AG04449 (cell line): Measurements from ENCODE around the gene CLDN9.

Source experiments
- CTCF ChIA-PET: fragments of 350-600 bp; formaldehyde crosslinking; extraction: SDS; loops from one replicate; lab custom pipeline; 2021; ENCODE audit warnings: antibody characterized with exemption; lab: Yijun Ruan, JAX
- POLR2A ChIA-PET: fragments of 400-600, 350-600 bp; formaldehyde crosslinking; extraction: SDS; loops from one replicate; lab custom pipeline; 2020; ENCODE audit warnings: antibody characterized with exemption, inconsistent platforms; lab: Yijun Ruan, JAX
- DNase-seq: peaks from one replicate; pipeline ENCODE4 v3.0.0-alpha.2; 2010; ENCODE audit warnings: low read depth, low spot score
- H3K4me3 ChIP-seq: 2 replicates; pipeline ENCODE4 v1.5.1; 2011; ENCODE audit warnings: low read depth, mild to moderate bottlenecking, control low read depth, low read length
- TF ChIP-seq, protein P1 (sequence below): IDR thresholded peaks from one replicate; pipeline ENCODE4 v1.5.1; 2011; ENCODE audit warnings: mild to moderate bottlenecking, moderate library complexity, low read length, control low read depth, inconsistent platforms; ENCODE audit not compliant: insufficient read depth; ENCODE audit errors: missing control alignments

Gene CLDN9

DNA sequence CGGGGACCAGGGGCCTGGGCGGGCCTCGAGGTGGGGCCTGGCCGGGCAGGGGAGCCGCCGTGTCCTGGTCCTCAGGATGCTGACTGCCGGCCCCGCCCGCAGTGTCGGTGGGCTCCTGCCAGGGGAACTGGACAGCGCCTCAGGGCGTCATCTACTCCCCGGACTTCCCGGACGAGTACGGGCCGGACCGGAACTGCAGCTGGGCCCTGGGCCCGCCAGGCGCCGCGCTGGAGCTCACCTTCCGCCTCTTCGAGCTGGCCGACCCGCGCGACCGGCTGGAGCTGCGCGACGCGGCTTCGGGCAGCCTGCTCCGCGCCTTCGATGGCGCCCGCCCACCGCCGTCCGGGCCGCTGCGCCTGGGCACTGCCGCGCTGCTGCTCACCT lies 45.9 kb upstream of the CLDN9 start:
- TF ChIP-seq, protein P1, sequence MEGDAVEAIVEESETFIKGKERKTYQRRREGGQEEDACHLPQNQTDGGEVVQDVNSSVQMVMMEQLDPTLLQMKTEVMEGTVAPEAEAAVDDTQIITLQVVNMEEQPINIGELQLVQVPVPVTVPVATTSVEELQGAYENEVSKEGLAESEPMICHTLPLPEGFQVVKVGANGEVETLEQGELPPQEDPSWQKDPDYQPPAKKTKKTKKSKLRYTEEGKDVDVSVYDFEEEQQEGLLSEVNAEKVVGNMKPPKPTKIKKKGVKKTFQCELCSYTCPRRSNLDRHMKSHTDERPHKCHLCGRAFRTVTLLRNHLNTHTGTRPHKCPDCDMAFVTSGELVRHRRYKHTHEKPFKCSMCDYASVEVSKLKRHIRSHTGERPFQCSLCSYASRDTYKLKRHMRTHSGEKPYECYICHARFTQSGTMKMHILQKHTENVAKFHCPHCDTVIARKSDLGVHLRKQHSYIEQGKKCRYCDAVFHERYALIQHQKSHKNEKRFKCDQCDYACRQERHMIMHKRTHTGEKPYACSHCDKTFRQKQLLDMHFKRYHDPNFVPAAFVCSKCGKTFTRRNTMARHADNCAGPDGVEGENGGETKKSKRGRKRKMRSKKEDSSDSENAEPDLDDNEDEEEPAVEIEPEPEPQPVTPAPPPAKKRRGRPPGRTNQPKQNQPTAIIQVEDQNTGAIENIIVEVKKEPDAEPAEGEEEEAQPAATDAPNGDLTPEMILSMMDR = no peak
- H3K4me3 ChIP-seq = no peak overlapping the region
- ChIA-PET POLR2A (no interaction called here), CTCF (no interaction called here)
- no peak for DNase-seq

DNA sequence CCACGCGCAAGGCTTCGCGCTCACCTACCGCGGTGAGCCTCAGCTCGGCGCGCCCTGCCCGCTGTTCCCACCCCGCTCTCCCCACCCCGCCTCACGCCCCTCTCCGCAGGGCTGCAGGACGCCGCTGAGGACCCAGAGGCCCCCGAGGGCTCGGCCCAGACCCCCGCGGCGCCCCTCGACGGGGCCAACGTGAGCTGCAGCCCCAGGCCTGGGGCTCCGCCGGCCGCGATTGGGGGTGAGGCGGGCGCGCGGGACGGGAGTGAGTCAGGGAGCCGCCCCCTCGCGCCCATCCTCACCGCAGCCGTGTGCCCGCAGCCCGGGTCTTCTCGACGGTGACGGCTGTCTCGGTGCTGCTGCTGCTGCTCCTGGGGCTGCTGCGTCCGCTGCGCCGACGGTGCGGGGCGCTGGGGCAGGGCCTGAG lies 45.5 kb upstream of the CLDN9 start:
- TF ChIP-seq, protein P1 = no peak
- ChIA-PET CTCF (interaction anchor here (0.8 to 0.9 kb wide), 3 partner anchors 8 to 128 kb away, joined by 3 read pairs; no protein-coding TSS in a partner anchor), POLR2A (no interaction called here)
- DNase-seq = no peak
- no peak overlapping the region for H3K4me3 ChIP-seq

DNA sequence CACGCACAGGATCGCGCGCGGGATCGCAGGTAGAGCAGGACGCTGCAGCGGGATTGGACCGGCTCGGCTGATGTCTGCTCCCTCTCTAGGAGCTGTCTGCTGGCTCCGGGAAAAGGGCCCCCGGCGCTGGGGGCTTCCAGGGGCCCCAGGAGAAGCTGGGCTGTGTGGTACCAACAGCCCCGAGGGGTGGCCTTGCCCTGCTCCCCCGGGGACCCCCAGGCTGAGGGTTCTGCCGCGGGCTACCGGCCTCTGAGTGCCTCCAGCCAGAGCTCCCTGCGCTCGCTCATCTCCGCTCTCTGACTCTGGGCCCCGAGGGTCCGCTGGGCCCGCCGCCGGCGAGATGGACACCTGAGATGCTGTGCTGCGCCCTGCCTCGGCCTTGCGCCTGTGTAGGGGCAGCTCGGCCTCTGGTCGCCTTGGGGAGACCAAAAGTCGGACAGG lies 45.0 kb upstream of the CLDN9 start:
- no peak for DNase-seq
- TF ChIP-seq, protein P1 = no peak
- POLR2A ChIA-PET = no interaction called here
- CTCF ChIA-PET = interaction anchor here (0.8 to 0.9 kb wide), 3 partner anchors 9 to 129 kb away, joined by 3 read pairs; no protein-coding TSS in a partner anchor
- H3K4me3 ChIP-seq = no peak overlapping the region

DNA sequence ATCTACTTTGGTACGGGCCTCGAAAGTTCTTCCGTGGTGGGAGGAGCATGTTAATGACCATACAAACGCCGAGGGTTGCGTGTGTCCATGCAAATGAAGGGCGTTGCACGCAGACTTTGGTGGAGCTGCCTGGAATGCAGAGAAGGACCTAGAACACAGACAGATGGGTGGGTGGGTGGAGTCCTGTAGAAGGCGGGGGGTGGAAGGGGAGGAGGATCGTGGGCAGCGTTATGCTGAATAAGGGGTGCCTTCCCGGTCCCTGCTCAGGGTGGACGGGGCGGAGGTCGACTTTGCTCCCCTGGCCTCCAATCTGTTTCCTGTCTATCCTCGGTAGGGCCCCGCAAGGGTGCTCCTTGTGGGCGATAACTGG lies 44.4 kb upstream of the CLDN9 start:
- TF ChIP-seq, protein P1 = no peak
- H3K4me3 ChIP-seq = no peak overlapping the region; the same call in none of the 2 replicates
- POLR2A ChIA-PET = no interaction called here
- CTCF ChIA-PET = interaction anchor here (0.9 kb wide), 2 partner anchors 9 to 14 kb away, joined by 3 read pairs; no protein-coding TSS in a partner anchor
- no peak for DNase-seq

DNA sequence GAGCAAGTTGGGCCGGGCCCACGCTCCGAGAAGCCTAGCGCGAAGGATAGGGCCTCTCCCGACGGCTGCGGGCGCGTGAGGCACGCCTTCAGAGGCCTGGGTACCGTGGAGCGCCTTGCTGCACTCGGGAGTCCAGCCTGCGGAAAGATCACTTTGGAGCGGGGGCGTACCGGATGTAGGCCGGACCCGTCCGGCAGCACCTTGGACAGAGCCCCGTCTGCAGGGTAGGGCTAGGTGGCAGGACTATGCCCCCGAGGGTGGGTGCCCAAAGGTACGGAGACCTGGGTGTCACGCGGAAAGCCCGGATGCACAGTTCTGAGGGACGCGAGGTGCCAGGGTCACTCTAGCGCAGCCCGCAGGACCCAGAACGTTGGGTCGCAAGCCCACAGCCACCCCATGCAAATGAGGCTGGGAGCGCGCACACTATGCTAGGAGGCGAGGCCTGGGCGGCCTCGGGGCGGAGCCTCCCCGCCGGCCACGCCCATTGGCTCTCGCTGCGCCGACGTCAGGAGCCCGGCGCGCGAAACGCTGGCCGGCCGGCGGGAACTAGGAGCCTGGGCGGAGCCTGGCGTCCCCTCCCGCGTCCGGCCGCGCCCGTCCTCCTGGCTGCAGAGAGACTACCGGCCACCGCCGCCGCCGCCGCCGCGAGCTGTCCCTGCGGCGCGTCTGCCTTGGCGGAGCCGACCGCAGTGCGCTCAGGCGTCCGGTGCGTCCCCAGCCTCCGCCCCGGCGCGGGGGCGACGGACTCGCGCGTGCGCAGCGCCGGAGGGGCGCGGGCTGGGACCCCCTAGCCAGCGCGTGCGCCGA lies 43.8 kb upstream of the CLDN9 start, which contains the start of gene PAQR4:
TSS of gene PAQR4 (plus strand) at position 611 of the 807 bp plus-strand sequence. CDS start 327 bp downstream, outside the sequence.
- POLR2A ChIA-PET = interaction anchor here (0.9 kb wide), 1 partner anchor 52 kb away, joined by 3 read pairs; the partner anchor contains the start of gene TNFRSF12A
- CTCF ChIA-PET = interaction anchor here (1.3 to 1.9 kb wide), 4 partner anchors 9 to 14 kb away, joined by 5 to 12 read pairs (median 6); no protein-coding TSS in a partner anchor
- H3K4me3 ChIP-seq = peak within 1 kb of the TSS; percentile 61
- TF ChIP-seq, protein P1 = no peak
- DNase-seq = no peak
